Ishikawa (cell line): Measurements from ENCODE around the gene GHRL.
A peak's percentile ranks its signal among the peaks of the same experiment; 100 is the strongest.

Experiments used
- CREB1 ChIP-seq: IDR thresholded peaks from 2 replicates; pipeline ENCODE4 v1.6.1; 2012; ENCODE audit warnings: low read depth
- EP300 ChIP-seq: IDR thresholded peaks from 2 replicates; pipeline ENCODE4 v1.6.1; 2012; ENCODE audit warnings: borderline replicate concordance
- FOXM1 ChIP-seq: IDR thresholded peaks from 2 replicates; pipeline ENCODE4 v1.6.1; 2012; ENCODE audit warnings: low read depth, borderline replicate concordance
- RAD21 ChIP-seq: IDR thresholded peaks from 2 replicates; pipeline ENCODE4 v1.6.1; 2012; ENCODE audit warnings: low read depth
- REST ChIP-seq: IDR thresholded peaks from 2 replicates; pipeline ENCODE4 v1.6.1; 2012; ENCODE audit warnings: low read depth, mild to moderate bottlenecking
- TAF1 ChIP-seq: IDR thresholded peaks from 2 replicates; pipeline ENCODE4 v1.6.1; 2012; ENCODE audit warnings: low read depth, mild to moderate bottlenecking
- TEAD4 ChIP-seq: IDR thresholded peaks from 2 replicates; pipeline ENCODE4 v1.6.1; 2012
- USF1 ChIP-seq: IDR thresholded peaks from 2 replicates; pipeline ENCODE4 v1.6.1; 2012
- YY1 ChIP-seq: IDR thresholded peaks from 2 replicates; pipeline ENCODE4 v1.6.1; 2012; ENCODE audit warnings: low read depth
- TF ChIP-seq, protein P1 (sequence below): IDR thresholded peaks from 2 replicates; pipeline ENCODE4 v1.6.1; 2012

GRCh38 chr3:10322352-10322710 lies 29.6 kb upstream of the GHRL start:
- no peak for TF ChIP-seq FOXM1
- TF ChIP-seq TAF1, result no peak
- no peak for TF ChIP-seq EP300
- TF ChIP-seq RAD21, result peak; percentile 34; the same call in 1 of the 2 replicates
- TF ChIP-seq CREB1, result no peak
- no peak for TF ChIP-seq REST
- no peak for TF ChIP-seq YY1
- no peak for TF ChIP-seq TEAD4
- no peak for TF ChIP-seq USF1
- TF ChIP-seq, protein P1, sequence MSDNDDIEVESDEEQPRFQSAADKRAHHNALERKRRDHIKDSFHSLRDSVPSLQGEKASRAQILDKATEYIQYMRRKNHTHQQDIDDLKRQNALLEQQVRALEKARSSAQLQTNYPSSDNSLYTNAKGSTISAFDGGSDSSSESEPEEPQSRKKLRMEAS, result no peak
